ENCODE measurements around the gene GNGT2.

DNA sequence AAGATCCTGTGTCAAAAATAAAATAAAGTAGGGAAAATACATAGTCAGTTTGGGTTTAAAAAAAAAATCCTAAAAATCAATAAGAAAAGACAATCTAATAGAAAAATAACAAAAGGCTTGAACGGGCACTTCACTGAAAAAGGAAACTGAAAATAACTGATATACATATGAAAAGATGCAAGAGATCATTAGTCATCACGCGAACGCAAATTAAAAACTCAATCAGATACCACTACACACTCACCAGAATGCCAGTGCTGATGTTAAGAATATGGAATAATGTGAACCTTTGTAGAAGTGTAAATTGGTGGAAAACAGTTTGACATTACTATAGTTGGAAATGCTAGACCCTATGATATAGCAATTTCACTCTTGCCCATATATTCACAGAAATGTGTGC lies 14.6 kb downstream of the GNGT2 start:
- no peak for TF ChIP-seq TCF7L2 (IDR thresholded peaks at IDR 0.05; ENCODE audit: low read depth, low read length)
- TF ChIP-seq, protein P1, sequence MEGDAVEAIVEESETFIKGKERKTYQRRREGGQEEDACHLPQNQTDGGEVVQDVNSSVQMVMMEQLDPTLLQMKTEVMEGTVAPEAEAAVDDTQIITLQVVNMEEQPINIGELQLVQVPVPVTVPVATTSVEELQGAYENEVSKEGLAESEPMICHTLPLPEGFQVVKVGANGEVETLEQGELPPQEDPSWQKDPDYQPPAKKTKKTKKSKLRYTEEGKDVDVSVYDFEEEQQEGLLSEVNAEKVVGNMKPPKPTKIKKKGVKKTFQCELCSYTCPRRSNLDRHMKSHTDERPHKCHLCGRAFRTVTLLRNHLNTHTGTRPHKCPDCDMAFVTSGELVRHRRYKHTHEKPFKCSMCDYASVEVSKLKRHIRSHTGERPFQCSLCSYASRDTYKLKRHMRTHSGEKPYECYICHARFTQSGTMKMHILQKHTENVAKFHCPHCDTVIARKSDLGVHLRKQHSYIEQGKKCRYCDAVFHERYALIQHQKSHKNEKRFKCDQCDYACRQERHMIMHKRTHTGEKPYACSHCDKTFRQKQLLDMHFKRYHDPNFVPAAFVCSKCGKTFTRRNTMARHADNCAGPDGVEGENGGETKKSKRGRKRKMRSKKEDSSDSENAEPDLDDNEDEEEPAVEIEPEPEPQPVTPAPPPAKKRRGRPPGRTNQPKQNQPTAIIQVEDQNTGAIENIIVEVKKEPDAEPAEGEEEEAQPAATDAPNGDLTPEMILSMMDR (IDR thresholded peaks at IDR 0.05): no peak
- TF ChIP-seq POLR2AphosphoS5 (IDR thresholded peaks at IDR 0.05; ENCODE audit: low read depth, low read length): no peak
- TF ChIP-seq, protein P2, sequence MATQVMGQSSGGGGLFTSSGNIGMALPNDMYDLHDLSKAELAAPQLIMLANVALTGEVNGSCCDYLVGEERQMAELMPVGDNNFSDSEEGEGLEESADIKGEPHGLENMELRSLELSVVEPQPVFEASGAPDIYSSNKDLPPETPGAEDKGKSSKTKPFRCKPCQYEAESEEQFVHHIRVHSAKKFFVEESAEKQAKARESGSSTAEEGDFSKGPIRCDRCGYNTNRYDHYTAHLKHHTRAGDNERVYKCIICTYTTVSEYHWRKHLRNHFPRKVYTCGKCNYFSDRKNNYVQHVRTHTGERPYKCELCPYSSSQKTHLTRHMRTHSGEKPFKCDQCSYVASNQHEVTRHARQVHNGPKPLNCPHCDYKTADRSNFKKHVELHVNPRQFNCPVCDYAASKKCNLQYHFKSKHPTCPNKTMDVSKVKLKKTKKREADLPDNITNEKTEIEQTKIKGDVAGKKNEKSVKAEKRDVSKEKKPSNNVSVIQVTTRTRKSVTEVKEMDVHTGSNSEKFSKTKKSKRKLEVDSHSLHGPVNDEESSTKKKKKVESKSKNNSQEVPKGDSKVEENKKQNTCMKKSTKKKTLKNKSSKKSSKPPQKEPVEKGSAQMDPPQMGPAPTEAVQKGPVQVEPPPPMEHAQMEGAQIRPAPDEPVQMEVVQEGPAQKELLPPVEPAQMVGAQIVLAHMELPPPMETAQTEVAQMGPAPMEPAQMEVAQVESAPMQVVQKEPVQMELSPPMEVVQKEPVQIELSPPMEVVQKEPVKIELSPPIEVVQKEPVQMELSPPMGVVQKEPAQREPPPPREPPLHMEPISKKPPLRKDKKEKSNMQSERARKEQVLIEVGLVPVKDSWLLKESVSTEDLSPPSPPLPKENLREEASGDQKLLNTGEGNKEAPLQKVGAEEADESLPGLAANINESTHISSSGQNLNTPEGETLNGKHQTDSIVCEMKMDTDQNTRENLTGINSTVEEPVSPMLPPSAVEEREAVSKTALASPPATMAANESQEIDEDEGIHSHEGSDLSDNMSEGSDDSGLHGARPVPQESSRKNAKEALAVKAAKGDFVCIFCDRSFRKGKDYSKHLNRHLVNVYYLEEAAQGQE (IDR thresholded peaks at IDR 0.05; ENCODE audit: insufficient read depth in 1 of 2, low read depth in 2 of 2, low read length in 1 of 2): no peak
